Measurements from ENCODE around the gene DOCK3.
"Not testable (repeated sequence)": the region's sequence is repeated elsewhere in the genome, so short reads cannot be mapped to it uniquely, and the experiment has no call there.

DOCK3 gene

GRCh38 chr3:50830451-50830850 lies 155.7 kb downstream of the DOCK3 start:
- H3K4me1 ChIP-seq (ENCODE audit: insufficient read depth, low read length), result peaks cover 22% of the 10 kb centered on the region
- 0 out of 2 replicates have a peak overlapping the region, but pooled peaks have one; percentile 20 for H3K27ac ChIP-seq (ENCODE audit: low read depth, low read length)
- H3K9ac ChIP-seq (ENCODE audit: low read depth, low read length), result no peak overlapping the region
- peaks cover 31% of the 10 kb centered on the region for H3K9me3 ChIP-seq (ENCODE audit: insufficient read depth, low read depth, low read length)
- H3K4me3 ChIP-seq (ENCODE audit: low read length), result no peak overlapping the region
- peaks cover 5% of the 10 kb centered on the region; the same call in 1 of the 2 replicates for H3K36me3 ChIP-seq (ENCODE audit: insufficient read depth, low read length)
- WGBS, result 90% methylated on average over 2 of the region's 3 CpGs
- H3K27me3 ChIP-seq (ENCODE audit: insufficient read depth, low read length), result no peaks in the 10 kb centered on the region

- H3K27ac ChIP-seq (ENCODE audit: low read depth, low read length); H3K36me3 ChIP-seq (ENCODE audit: insufficient read depth, low read length); H3K4me3 ChIP-seq (ENCODE audit: low read length); H3K27me3 ChIP-seq (ENCODE audit: insufficient read depth, low read length); H3K9ac ChIP-seq (ENCODE audit: low read depth, low read length): not testable (repeated sequence)
- H3K9me3 ChIP-seq (ENCODE audit: insufficient read depth, low read depth, low read length), result peaks cover 37% of the 10 kb centered on the region
- 100% methylated on average over 1 of the region's 2 CpGs for WGBS
- peaks cover 17% of the 10 kb centered on the region for H3K4me1 ChIP-seq (ENCODE audit: insufficient read depth, low read length)
Measured at GRCh38 chr3:50831009-50831408, 156.3 kb downstream of the DOCK3 start.

- H3K4me1 ChIP-seq (ENCODE audit: insufficient read depth, low read length), result peaks cover 15% of the 10 kb centered on the region
- 63% methylated on average over 1 of the region's 1 CpG for WGBS
Measured at GRCh38 chr3:50840983-50841489, 166.3 kb downstream of the DOCK3 start.

GRCh38 chr3:50848308-50848707 lies 173.6 kb downstream of the DOCK3 start:
- peaks cover 3% of the 10 kb centered on the region; the same call in 1 of the 2 replicates for H3K4me1 ChIP-seq (ENCODE audit: insufficient read depth, low read length)
- H3K9ac ChIP-seq (ENCODE audit: low read depth, low read length), result no peak overlapping the region
- WGBS, result 96% methylated on average over 5 of the region's 5 CpGs
- no peak overlapping the region for H3K4me3 ChIP-seq (ENCODE audit: low read length)
- H3K27ac ChIP-seq (ENCODE audit: low read depth, low read length), result no peak overlapping the region
- peaks cover 13% of the 10 kb centered on the region; the same call in 1 of the 2 replicates for H3K9me3 ChIP-seq (ENCODE audit: insufficient read depth, low read depth, low read length)
- no peaks in the 10 kb centered on the region for H3K36me3 ChIP-seq (ENCODE audit: insufficient read depth, low read length)
- H3K27me3 ChIP-seq (ENCODE audit: insufficient read depth, low read length), result no peaks in the 10 kb centered on the region

More at GRCh38 chr3:50840983-50841489, 166.3 kb downstream of the DOCK3 start:
- no peak overlapping the region for H3K27ac ChIP-seq (ENCODE audit: low read depth, low read length)
- no peaks in the 10 kb centered on the region for H3K27me3 ChIP-seq (ENCODE audit: insufficient read depth, low read length)
- H3K9me3 ChIP-seq (ENCODE audit: insufficient read depth, low read depth, low read length), result peaks cover 5% of the 10 kb centered on the region
- no peak overlapping the region for H3K4me3 ChIP-seq (ENCODE audit: low read length)
- H3K9ac ChIP-seq (ENCODE audit: low read depth, low read length), result no peak overlapping the region
- no peaks in the 10 kb centered on the region for H3K36me3 ChIP-seq (ENCODE audit: insufficient read depth, low read length)

- Histone ChIP-seq H3K27ac (ENCODE audit: low read depth, low read length) (no peak overlapping the region), H3K9me3 (ENCODE audit: insufficient read depth, low read depth, low read length) (peaks cover 13% of the 10 kb centered on the region; the same call in 1 of the 2 replicates)
Measured at GRCh38 chr3:50850639-50851511, 176.1 kb downstream of the DOCK3 start.

GRCh38 chr3:50853936-50854335 lies 179.2 kb downstream of the DOCK3 start:
- H3K27me3 ChIP-seq (ENCODE audit: insufficient read depth, low read length), result no peaks in the 10 kb centered on the region
- no peak overlapping the region for H3K4me3 ChIP-seq (ENCODE audit: low read length)
- H3K4me1 ChIP-seq (ENCODE audit: insufficient read depth, low read length), result peaks cover 9% of the 10 kb centered on the region
- H3K9ac ChIP-seq (ENCODE audit: low read depth, low read length), result no peak overlapping the region
- H3K36me3 ChIP-seq (ENCODE audit: insufficient read depth, low read length), result no peaks in the 10 kb centered on the region
- no peak overlapping the region for H3K27ac ChIP-seq (ENCODE audit: low read depth, low read length)
- 93% methylated on average over 2 of the region's 4 CpGs for WGBS
- H3K9me3 ChIP-seq (ENCODE audit: insufficient read depth, low read depth, low read length), result peaks cover 3% of the 10 kb centered on the region; the same call in 1 of the 2 replicates

More at GRCh38 chr3:50850639-50851511, 176.1 kb downstream of the DOCK3 start:
- no peak overlapping the region for H3K4me3 ChIP-seq (ENCODE audit: low read length)
- WGBS, result 95% methylated on average over 3 of the region's 3 CpGs
- no peak overlapping the region for H3K9ac ChIP-seq (ENCODE audit: low read depth, low read length)
- H3K27me3 ChIP-seq (ENCODE audit: insufficient read depth, low read length), result no peaks in the 10 kb centered on the region
- H3K4me1 ChIP-seq (ENCODE audit: insufficient read depth, low read length), result peaks cover 3% of the 10 kb centered on the region; the same call in 1 of the 2 replicates
- no peaks in the 10 kb centered on the region for H3K36me3 ChIP-seq (ENCODE audit: insufficient read depth, low read length)

GRCh38 chr3:50862221-50862620 lies 187.5 kb downstream of the DOCK3 start:
- Histone ChIP-seq H3K4me1 (ENCODE audit: insufficient read depth, low read length) (peaks cover 10% of the 10 kb centered on the region), H3K36me3 (ENCODE audit: insufficient read depth, low read length) (no peaks in the 10 kb centered on the region), H3K9me3 (ENCODE audit: insufficient read depth, low read depth, low read length) (no peaks in the 10 kb centered on the region), H3K27ac (ENCODE audit: low read depth, low read length) (no peak overlapping the region), H3K27me3 (ENCODE audit: insufficient read depth, low read length) (no peaks in the 10 kb centered on the region), H3K9ac (ENCODE audit: low read depth, low read length) (no peak overlapping the region), H3K4me3 (ENCODE audit: low read length) (no peak overlapping the region)
- 82% methylated on average over 3 of the region's 3 CpGs for WGBS

GRCh38 chr3:50873376-50874157 lies 198.8 kb downstream of the DOCK3 start:
- 96% methylated on average over 3 of the region's 3 CpGs for WGBS
- Histone ChIP-seq H3K36me3 (ENCODE audit: insufficient read depth, low read length) (no peaks in the 10 kb centered on the region), H3K4me1 (ENCODE audit: insufficient read depth, low read length) (peaks cover 25% of the 10 kb centered on the region), H3K9me3 (ENCODE audit: insufficient read depth, low read depth, low read length) (no peaks in the 10 kb centered on the region), H3K27ac (ENCODE audit: low read depth, low read length) (no peak overlapping the region), H3K9ac (ENCODE audit: low read depth, low read length) (no peak overlapping the region), H3K4me3 (ENCODE audit: low read length) (no peak overlapping the region), H3K27me3 (ENCODE audit: insufficient read depth, low read length) (no peaks in the 10 kb centered on the region)

GRCh38 chr3:50874876-50875275 lies 200.1 kb downstream of the DOCK3 start:
- not testable (repeated sequence) for H3K27ac ChIP-seq (ENCODE audit: low read depth, low read length); H3K9ac ChIP-seq (ENCODE audit: low read depth, low read length); H3K27me3 ChIP-seq (ENCODE audit: insufficient read depth, low read length); H3K36me3 ChIP-seq (ENCODE audit: insufficient read depth, low read length); H3K9me3 ChIP-seq (ENCODE audit: insufficient read depth, low read depth, low read length); H3K4me3 ChIP-seq (ENCODE audit: low read length)
- WGBS, result 62% methylated on average over 5 of the region's 7 CpGs
- peaks cover 25% of the 10 kb centered on the region for H3K4me1 ChIP-seq (ENCODE audit: insufficient read depth, low read length)

- no peak overlapping the region for H3K27ac ChIP-seq (ENCODE audit: low read depth, low read length)
- H3K9ac ChIP-seq (ENCODE audit: low read depth, low read length), result no peak overlapping the region
- H3K9me3 ChIP-seq (ENCODE audit: insufficient read depth, low read depth, low read length), result no peaks in the 10 kb centered on the region
- 96% methylated on average over 2 of the region's 2 CpGs for WGBS
- no peaks in the 10 kb centered on the region for H3K36me3 ChIP-seq (ENCODE audit: insufficient read depth, low read length)
- peaks cover 25% of the 10 kb centered on the region for H3K4me1 ChIP-seq (ENCODE audit: insufficient read depth, low read length)
- H3K4me3 ChIP-seq (ENCODE audit: low read length), result no peak overlapping the region
- H3K27me3 ChIP-seq (ENCODE audit: insufficient read depth, low read length), result no peaks in the 10 kb centered on the region
Measured at GRCh38 chr3:50876947-50877346, 202.2 kb downstream of the DOCK3 start.

GRCh38 chr3:50882733-50883132 lies 208.0 kb downstream of the DOCK3 start:
- 100% methylated on average over 1 of the region's 1 CpG for WGBS
- not testable (repeated sequence) for H3K4me3 ChIP-seq (ENCODE audit: low read length); H3K36me3 ChIP-seq (ENCODE audit: insufficient read depth, low read length); H3K27ac ChIP-seq (ENCODE audit: low read depth, low read length); H3K9me3 ChIP-seq (ENCODE audit: insufficient read depth, low read depth, low read length); H3K27me3 ChIP-seq (ENCODE audit: insufficient read depth, low read length); H3K4me1 ChIP-seq (ENCODE audit: insufficient read depth, low read length); H3K9ac ChIP-seq (ENCODE audit: low read depth, low read length)

Data from HUES64 (cell line).